ENCODE results near the gene GUCY1A2. TPM values are rescaled to one million over a fixed set of nuclear protein-coding genes. Genes with fewer than 3 reads are reported as not detected.

GUCY1A2 gene
- total and polyA plus RNA-seq, 7 donors = 0.57 to 18.5 (median 9.4) TPM

DNA sequence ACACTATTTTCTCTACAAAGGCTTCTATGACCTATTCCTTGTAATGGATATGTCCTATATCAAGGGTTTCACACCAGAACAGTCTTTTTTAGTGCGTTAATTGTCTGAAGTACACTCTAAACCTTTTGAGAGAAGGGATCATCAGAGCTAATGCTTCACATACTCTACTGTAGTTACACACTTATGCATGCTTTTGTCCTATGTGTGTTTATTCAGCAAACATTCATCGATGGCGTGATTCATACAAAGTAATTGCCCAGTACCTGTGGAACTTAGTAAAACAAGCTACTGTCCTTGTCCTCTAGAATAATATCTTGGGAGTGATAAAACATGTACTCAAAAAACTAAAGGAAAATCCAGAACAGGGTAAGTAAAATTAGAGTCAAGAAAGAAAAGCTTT, 139.2 kb downstream of the GUCY1A2 start:
- intact Hi-C loops (cut with DNase I) = no loop called here
- TF ChIP-seq, protein P1, sequence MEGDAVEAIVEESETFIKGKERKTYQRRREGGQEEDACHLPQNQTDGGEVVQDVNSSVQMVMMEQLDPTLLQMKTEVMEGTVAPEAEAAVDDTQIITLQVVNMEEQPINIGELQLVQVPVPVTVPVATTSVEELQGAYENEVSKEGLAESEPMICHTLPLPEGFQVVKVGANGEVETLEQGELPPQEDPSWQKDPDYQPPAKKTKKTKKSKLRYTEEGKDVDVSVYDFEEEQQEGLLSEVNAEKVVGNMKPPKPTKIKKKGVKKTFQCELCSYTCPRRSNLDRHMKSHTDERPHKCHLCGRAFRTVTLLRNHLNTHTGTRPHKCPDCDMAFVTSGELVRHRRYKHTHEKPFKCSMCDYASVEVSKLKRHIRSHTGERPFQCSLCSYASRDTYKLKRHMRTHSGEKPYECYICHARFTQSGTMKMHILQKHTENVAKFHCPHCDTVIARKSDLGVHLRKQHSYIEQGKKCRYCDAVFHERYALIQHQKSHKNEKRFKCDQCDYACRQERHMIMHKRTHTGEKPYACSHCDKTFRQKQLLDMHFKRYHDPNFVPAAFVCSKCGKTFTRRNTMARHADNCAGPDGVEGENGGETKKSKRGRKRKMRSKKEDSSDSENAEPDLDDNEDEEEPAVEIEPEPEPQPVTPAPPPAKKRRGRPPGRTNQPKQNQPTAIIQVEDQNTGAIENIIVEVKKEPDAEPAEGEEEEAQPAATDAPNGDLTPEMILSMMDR (IDR thresholded peaks at IDR 0.05) = no peak
- Histone ChIP-seq H3K27me3 (ENCODE audit: insufficient read depth in 3 of 3, low read length in 2 of 3) (no peaks in the 10 kb centered on the region), H3K27ac (no peak overlapping the region), H3K4me3 (no peak overlapping the region), H3K9me3 (no peaks in the 10 kb centered on the region), H3K36me3 (ENCODE audit: insufficient read depth in 1 of 2, low read depth in 1 of 2) (no peaks in the 10 kb centered on the region), H3K4me1 (no peaks in the 10 kb centered on the region)
- no peak for DNase-seq
- WGBS, 3 donors = 95 to 97% (median 96%) methylated on average over 3 of the region's 3 CpGs
- ATAC-seq = no peak

DNA sequence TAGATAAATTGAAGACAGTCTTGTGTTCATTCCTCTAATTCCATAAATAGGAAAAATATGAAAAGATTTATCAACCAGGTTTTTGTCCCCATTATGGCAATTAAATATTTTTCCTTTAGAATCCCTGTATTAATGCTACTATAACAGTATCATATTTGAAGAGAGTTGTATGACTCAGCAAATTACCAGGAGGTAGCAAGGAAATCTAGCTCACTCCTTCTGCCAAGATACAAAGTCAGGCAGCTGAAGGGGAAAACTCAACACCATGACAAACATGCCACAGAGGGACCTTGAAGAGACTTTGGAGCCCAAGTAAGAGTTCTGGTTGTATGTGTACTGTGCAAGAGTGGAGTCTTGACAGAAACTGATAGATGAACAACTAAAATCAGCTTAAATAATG, 143.3 kb downstream of the GUCY1A2 start:
- H3K27me3 ChIP-seq (ENCODE audit: insufficient read depth in 3 of 3, low read length in 2 of 3) = no peaks in the 10 kb centered on the region
- no peak overlapping the region for H3K27ac ChIP-seq
- TF ChIP-seq, protein P1 (IDR thresholded peaks at IDR 0.05) = no peak
- intact Hi-C loops (cut with DNase I) = no loop called here
- no peak overlapping the region for H3K4me3 ChIP-seq
- no peaks in the 10 kb centered on the region for H3K36me3 ChIP-seq (ENCODE audit: insufficient read depth in 1 of 2, low read depth in 1 of 2)
- DNase-seq (no peak), ATAC-seq (no peak)
- no peaks in the 10 kb centered on the region for H3K4me1 ChIP-seq
- no peaks in the 10 kb centered on the region for H3K9me3 ChIP-seq

DNA sequence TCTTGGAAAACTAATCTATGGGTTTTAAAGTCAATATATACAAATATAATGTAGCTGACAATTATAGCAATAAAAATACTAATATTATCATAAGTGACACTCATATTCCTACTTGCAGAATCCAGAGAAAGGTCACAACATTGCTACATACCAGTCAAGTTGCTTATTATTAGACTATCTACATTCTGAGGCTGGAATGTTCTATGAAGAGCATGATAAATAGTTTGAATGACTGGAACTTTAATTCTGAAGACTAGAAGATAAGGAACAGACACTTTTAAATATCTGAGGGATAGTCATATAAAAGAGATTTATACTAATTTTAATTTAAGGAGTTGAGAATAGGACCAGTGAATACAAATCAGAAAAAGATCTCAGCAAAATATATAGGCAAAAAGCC, 146.0 kb downstream of the GUCY1A2 start:
- no peak for ATAC-seq
- no peaks in the 10 kb centered on the region for H3K4me1 ChIP-seq
- TF ChIP-seq, protein P1 (IDR thresholded peaks at IDR 0.05) = no peak
- no peaks in the 10 kb centered on the region for H3K9me3 ChIP-seq
- H3K27me3 ChIP-seq (ENCODE audit: insufficient read depth in 3 of 3, low read length in 2 of 3) = no peaks in the 10 kb centered on the region
- no peak overlapping the region for H3K4me3 ChIP-seq
- no peak overlapping the region for H3K27ac ChIP-seq
- intact Hi-C loops (cut with DNase I) = no loop called here
- H3K36me3 ChIP-seq (ENCODE audit: insufficient read depth in 1 of 2, low read depth in 1 of 2) = no peaks in the 10 kb centered on the region
- no peak for DNase-seq

DNA sequence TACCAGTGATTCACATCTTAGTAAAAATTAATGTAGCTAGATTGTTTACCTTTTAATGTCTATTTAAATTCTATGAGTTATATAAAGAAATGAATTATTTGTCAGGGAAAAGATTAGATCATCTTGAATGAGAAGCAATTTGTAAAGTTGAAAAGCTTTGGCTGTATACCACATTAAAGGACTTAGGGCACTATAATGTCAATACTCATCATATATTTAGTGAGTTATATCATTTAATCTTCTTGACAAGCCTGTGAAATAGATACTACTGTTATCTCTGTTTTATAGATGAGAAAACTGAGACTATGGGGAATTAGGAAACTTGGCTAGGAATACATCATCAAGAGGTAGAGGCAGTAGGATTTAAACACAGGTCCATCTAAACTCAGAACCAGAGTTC, 160.1 kb downstream of the GUCY1A2 start:
- H3K4me1 ChIP-seq = no peaks in the 10 kb centered on the region
- ATAC-seq = no peak
- no peaks in the 10 kb centered on the region for H3K27me3 ChIP-seq (ENCODE audit: insufficient read depth in 3 of 3, low read length in 2 of 3)
- TF ChIP-seq, protein P1 (IDR thresholded peaks at IDR 0.05) = no peak
- H3K4me3 ChIP-seq = no peak overlapping the region
- intact Hi-C loops (cut with DNase I) = no loop called here
- no peaks in the 10 kb centered on the region for H3K36me3 ChIP-seq (ENCODE audit: insufficient read depth in 1 of 2, low read depth in 1 of 2)
- H3K27ac ChIP-seq = no peak overlapping the region
- no peaks in the 10 kb centered on the region for H3K9me3 ChIP-seq
- no peak for DNase-seq

DNA sequence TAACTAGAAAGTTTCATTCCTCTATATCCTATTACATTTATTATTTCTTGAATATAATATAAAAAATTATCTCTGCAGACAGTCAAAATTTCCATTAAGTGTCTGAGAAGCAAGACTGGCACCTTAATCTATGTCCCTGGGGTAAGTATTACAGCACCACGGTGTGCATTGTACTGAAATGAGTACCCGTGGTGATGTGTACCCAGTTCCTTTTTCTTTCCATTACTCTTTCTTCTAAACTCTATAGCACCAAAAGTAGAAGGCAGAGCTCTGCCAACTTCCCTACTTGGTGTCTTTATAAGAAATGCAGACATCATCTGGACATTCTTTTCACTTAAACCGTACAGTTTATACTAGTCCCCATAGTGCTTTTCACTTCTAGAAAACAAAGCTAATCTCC, 161.7 kb downstream of the GUCY1A2 start:
- no peaks in the 10 kb centered on the region for H3K27me3 ChIP-seq (ENCODE audit: insufficient read depth in 3 of 3, low read length in 2 of 3)
- 68 to 73% (median 69%) methylated on average over 3 of the region's 3 CpGs for WGBS, 3 donors
- H3K4me1 ChIP-seq = no peaks in the 10 kb centered on the region
- no peak overlapping the region for H3K4me3 ChIP-seq
- intact Hi-C loops (cut with DNase I) = no loop called here
- no peaks in the 10 kb centered on the region for H3K9me3 ChIP-seq
- H3K27ac ChIP-seq = no peak overlapping the region
- no peaks in the 10 kb centered on the region for H3K36me3 ChIP-seq (ENCODE audit: insufficient read depth in 1 of 2, low read depth in 1 of 2)
- no peak for ATAC-seq
- DNase-seq = no peak
- TF ChIP-seq, protein P1 (IDR thresholded peaks at IDR 0.05) = no peak

Data from psoas muscle (tissue), 8 donors.